Adipocyte (in vitro differentiated cells): ENCODE data around the gene CFAP20DC.

Experiments used
- DNase-seq: peaks from one replicate; pipeline ENCODE4 v3.0.0-alpha.2; 2015; ENCODE audit warnings: low read depth
- H3K27me3 ChIP-seq: replicated peaks from 2 replicates; pipeline ENCODE4 v1.7.0; 2013; ENCODE audit warnings: mild to moderate bottlenecking, low read length, moderate library complexity; ENCODE audit not compliant: control insufficient read depth, insufficient read depth
- H3K36me3 ChIP-seq: 2 replicates; pipeline ENCODE4 v1.7.0; 2013; ENCODE audit warnings: low read length, mild to moderate bottlenecking, moderate library complexity; ENCODE audit not compliant: control insufficient read depth, insufficient read depth, severe bottlenecking
- H3K4me1 ChIP-seq: 2 replicates; pipeline ENCODE4 v1.7.0; 2013; ENCODE audit warnings: mild to moderate bottlenecking, low read length, moderate library complexity; ENCODE audit not compliant: control insufficient read depth, insufficient read depth
- H3K4me3 ChIP-seq: 2 replicates; pipeline ENCODE4 v1.7.0; 2013; ENCODE audit warnings: mild to moderate bottlenecking, low read length, moderate library complexity
- H3K9ac ChIP-seq: 2 replicates; pipeline ENCODE4 v1.7.0; 2013; ENCODE audit warnings: mild to moderate bottlenecking, low read length, moderate library complexity
- H3K9me3 ChIP-seq: 2 replicates; pipeline ENCODE4 v1.7.0; 2013; ENCODE audit warnings: mild to moderate bottlenecking, low read length, moderate library complexity; ENCODE audit not compliant: control insufficient read depth

The CFAP20DC gene

GRCh38 chr3:58692484-58692883 is 357.3 kb downstream of the CFAP20DC start:
- H3K4me3 ChIP-seq = no peak overlapping the region
- H3K9ac ChIP-seq = no peak overlapping the region
- H3K9me3 ChIP-seq = peaks cover 28% of the 10 kb centered on the region
- no peaks in the 10 kb centered on the region for H3K4me1 ChIP-seq
- DNase-seq = no peak
- H3K36me3 ChIP-seq = no peaks in the 10 kb centered on the region
- H3K27me3 ChIP-seq = no peaks in the 10 kb centered on the region
